Measurements from ENCODE around the gene SLC6A19.

SLC6A19 gene

DNA sequence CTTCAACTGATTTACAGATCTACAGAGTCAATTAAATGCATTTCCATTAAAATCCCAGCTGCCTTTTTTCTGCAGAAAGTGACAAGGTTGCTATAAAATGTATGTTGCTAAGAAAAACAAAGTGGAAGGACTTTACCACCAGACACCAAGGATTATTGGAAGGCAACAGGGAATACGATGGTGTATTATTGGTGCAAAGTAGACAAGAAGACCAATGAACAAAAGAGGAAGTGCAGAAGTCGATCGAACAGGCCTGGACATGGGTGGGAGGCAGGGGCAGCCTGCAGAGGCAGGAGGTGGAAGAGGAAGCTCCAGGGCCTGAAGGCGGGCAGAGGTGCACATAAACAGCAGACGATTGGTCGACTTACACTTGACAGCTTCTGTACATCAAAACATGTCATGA, 10.6 kb upstream of the SLC6A19 start:
- no peaks in the 10 kb centered on the region for H3K36me3 ChIP-seq (ENCODE audit: control insufficient read depth, low read depth, low read length)
- no peaks in the 10 kb centered on the region for H3K4me1 ChIP-seq (ENCODE audit: control insufficient read depth, low read depth, low read length)
- no peak overlapping the region for H3K9ac ChIP-seq (ENCODE audit: low read length)
- peaks cover 5% of the 10 kb centered on the region for H3K27me3 ChIP-seq (ENCODE audit: control insufficient read depth, insufficient read depth, low read length)
- H3K9me3 ChIP-seq (ENCODE audit: control insufficient read depth, low read depth, low read length) = no peaks in the 10 kb centered on the region
- no peak overlapping the region for H3K27ac ChIP-seq (ENCODE audit: low read length)
- no peak overlapping the region for H3K4me3 ChIP-seq (ENCODE audit: low read length)

DNA sequence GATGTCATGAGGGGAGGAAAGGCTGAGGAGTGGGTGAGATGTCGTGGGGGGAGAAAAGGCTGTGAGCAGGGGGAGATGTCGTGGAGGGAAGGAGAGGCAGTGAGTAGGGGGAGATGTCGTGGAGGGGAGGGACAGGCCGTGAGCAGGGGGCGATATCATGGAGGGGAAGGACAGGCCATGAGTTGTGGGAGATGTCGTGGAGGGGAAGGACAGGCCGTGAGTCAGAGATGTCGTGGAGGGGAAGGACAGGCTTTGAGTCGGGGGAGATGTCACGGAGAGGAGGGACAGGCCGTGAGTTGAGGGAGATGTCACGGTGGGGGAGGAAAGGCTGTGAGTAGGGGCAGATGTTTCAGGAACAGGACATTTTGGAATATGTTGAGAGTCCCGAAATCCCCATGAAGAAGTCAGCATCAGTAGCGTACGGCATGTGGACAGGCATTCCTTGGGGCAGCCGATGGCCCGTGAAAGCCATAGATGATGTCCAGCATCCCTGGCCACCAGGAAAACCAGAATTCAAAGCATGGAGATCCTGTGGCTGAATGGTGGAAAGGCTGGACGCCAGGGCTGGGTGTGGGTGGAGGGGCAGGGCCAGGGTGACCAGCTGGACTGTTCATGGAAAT, 8.3 kb upstream of the SLC6A19 start:
- Histone ChIP-seq H3K9me3 (ENCODE audit: control insufficient read depth, low read depth, low read length) (no peaks in the 10 kb centered on the region), H3K27me3 (ENCODE audit: control insufficient read depth, insufficient read depth, low read length) (peaks cover 5% of the 10 kb centered on the region), H3K4me1 (ENCODE audit: control insufficient read depth, low read depth, low read length) (no peaks in the 10 kb centered on the region), H3K4me3 (ENCODE audit: low read length) (no peak overlapping the region), H3K27ac (ENCODE audit: low read length) (no peak overlapping the region), H3K36me3 (ENCODE audit: control insufficient read depth, low read depth, low read length) (no peaks in the 10 kb centered on the region), H3K9ac (ENCODE audit: low read length) (no peak overlapping the region)

DNA sequence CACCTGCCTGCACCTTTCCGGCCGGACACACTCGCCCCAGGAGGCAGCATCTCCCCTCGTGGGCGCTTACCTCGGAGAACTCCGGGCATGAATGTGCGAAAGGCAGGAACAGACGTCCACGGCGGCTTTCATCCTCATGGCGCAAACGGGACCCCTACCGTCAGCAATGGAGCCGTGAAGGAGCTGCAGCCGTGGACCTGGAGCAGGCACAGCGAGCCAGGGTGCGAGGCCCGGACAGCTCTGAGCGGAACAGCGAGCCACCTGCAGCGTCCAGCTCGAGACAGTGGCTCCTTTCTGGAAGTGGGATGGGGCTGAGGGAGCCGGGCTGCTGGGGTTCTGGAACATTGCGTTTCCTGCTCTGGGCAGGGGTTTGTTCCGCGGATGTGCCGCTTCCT, 7.8 kb upstream of the SLC6A19 start:
- H3K27ac ChIP-seq (ENCODE audit: low read length) = no peak overlapping the region
- no peaks in the 10 kb centered on the region for H3K4me1 ChIP-seq (ENCODE audit: control insufficient read depth, low read depth, low read length)
- no peak overlapping the region for H3K9ac ChIP-seq (ENCODE audit: low read length)
- H3K9me3 ChIP-seq (ENCODE audit: control insufficient read depth, low read depth, low read length) = no peaks in the 10 kb centered on the region
- no peak overlapping the region for H3K4me3 ChIP-seq (ENCODE audit: low read length)
- H3K36me3 ChIP-seq (ENCODE audit: control insufficient read depth, low read depth, low read length) = no peaks in the 10 kb centered on the region
- H3K27me3 ChIP-seq (ENCODE audit: control insufficient read depth, insufficient read depth, low read length) = peaks cover 5% of the 10 kb centered on the region

DNA sequence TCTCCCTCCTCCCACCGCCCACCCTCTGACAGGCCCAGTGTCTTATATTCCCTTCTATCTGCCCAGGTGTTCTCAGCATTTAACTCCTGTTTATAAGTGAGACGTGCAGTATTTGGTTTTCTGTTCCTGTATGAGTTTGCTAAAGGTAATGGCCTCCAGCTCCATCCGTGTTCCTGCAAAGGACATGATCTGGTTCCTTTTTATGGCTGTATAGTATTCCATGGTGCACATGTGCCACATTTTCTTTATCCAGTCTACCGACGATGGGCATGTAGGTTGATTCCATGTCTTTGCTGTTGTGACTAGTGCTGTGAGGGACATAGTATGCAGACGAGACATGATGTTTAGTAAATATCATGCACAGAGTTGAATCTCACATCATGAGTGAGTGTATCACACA, 7.0 kb upstream of the SLC6A19 start:
- peaks cover 5% of the 10 kb centered on the region for H3K27me3 ChIP-seq (ENCODE audit: control insufficient read depth, insufficient read depth, low read length)
- H3K9ac ChIP-seq (ENCODE audit: low read length) = no peak overlapping the region
- H3K4me1 ChIP-seq (ENCODE audit: control insufficient read depth, low read depth, low read length) = no peaks in the 10 kb centered on the region
- H3K9me3 ChIP-seq (ENCODE audit: control insufficient read depth, low read depth, low read length) = no peaks in the 10 kb centered on the region
- H3K27ac ChIP-seq (ENCODE audit: low read length) = no peak overlapping the region
- H3K36me3 ChIP-seq (ENCODE audit: control insufficient read depth, low read depth, low read length) = no peaks in the 10 kb centered on the region
- no peak overlapping the region for H3K4me3 ChIP-seq (ENCODE audit: low read length)

DNA sequence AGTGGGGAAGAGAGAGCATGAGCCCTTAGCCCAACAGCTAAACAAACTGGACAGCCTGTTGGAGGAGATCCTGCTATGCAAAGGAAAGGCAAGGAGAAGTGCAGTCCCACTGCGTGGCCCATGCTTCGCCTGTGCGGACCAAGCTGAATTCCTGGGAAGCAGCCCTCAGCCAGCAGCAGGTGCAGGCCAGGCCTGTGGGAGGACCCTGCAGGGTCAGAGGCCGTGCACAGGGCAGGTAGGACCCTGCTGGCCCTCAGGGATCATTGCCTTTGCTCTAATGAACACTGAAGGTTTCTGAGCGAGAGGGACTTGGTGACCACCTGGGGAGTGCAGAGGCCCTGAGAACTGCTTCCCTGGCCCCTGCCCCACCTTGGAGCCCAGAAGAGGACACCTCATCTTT, 6.0 kb upstream of the SLC6A19 start:
- H3K9me3 ChIP-seq (ENCODE audit: control insufficient read depth, low read depth, low read length) = no peaks in the 10 kb centered on the region
- H3K27ac ChIP-seq (ENCODE audit: low read length) = no peak overlapping the region
- H3K36me3 ChIP-seq (ENCODE audit: control insufficient read depth, low read depth, low read length) = no peaks in the 10 kb centered on the region
- no peak overlapping the region for H3K4me3 ChIP-seq (ENCODE audit: low read length)
- H3K4me1 ChIP-seq (ENCODE audit: control insufficient read depth, low read depth, low read length) = no peaks in the 10 kb centered on the region
- no peak overlapping the region for H3K9ac ChIP-seq (ENCODE audit: low read length)
- H3K27me3 ChIP-seq (ENCODE audit: control insufficient read depth, insufficient read depth, low read length) = peaks cover 5% of the 10 kb centered on the region

DNA sequence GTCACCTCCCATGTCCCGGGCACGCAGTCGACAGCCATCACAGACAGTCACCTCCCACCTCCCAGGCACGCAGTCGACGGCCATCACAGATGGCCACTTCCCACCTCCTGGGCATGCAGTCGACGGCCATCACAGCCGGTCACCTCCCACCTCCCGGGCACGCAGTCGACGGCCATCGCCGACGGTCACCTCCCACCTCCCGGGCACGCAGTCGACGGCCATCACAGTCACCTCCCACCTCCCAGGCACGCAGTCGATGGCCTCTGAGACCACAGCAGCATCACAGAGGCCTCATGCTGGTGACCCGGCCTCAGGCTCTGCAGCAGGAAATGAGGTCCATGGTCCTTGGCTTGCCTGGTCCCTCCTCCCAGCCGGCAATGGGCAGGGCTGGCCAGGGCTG, 5.5 kb upstream of the SLC6A19 start:
- H3K4me1 ChIP-seq (ENCODE audit: control insufficient read depth, low read depth, low read length) = no peaks in the 10 kb centered on the region
- H3K27me3 ChIP-seq (ENCODE audit: control insufficient read depth, insufficient read depth, low read length) = peaks cover 5% of the 10 kb centered on the region
- H3K27ac ChIP-seq (ENCODE audit: low read length) = no peak overlapping the region
- no peak overlapping the region for H3K4me3 ChIP-seq (ENCODE audit: low read length)
- H3K9ac ChIP-seq (ENCODE audit: low read length) = no peak overlapping the region
- H3K9me3 ChIP-seq (ENCODE audit: control insufficient read depth, low read depth, low read length) = no peaks in the 10 kb centered on the region
- no peaks in the 10 kb centered on the region for H3K36me3 ChIP-seq (ENCODE audit: control insufficient read depth, low read depth, low read length)

DNA sequence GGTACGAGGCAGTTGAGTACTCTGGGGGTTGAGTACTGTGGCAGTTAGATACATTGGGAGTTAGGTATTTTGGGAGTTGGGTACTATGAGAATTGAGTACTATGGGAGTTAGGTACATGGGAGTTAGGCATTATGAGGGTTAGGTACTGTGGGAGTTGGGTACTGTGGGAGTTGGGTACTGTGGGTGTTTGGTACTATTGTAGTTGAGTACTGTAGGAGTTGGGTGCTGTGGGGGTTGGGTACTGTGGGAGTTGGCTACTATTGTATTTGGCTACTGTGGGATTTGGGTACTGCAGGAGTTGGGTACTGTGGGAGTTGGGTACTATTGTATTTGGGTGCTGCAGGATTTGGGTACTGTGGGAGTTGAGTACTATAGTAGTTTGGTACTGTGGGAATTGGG, 4.8 kb upstream of the SLC6A19 start:
- no peak overlapping the region for H3K9ac ChIP-seq (ENCODE audit: low read length)
- H3K9me3 ChIP-seq (ENCODE audit: control insufficient read depth, low read depth, low read length) = no peaks in the 10 kb centered on the region
- H3K27me3 ChIP-seq (ENCODE audit: control insufficient read depth, insufficient read depth, low read length) = peaks cover 5% of the 10 kb centered on the region
- H3K4me3 ChIP-seq (ENCODE audit: low read length) = no peak overlapping the region
- no peak overlapping the region for H3K27ac ChIP-seq (ENCODE audit: low read length)
- no peaks in the 10 kb centered on the region for H3K4me1 ChIP-seq (ENCODE audit: control insufficient read depth, low read depth, low read length)
- no peaks in the 10 kb centered on the region for H3K36me3 ChIP-seq (ENCODE audit: control insufficient read depth, low read depth, low read length)

DNA sequence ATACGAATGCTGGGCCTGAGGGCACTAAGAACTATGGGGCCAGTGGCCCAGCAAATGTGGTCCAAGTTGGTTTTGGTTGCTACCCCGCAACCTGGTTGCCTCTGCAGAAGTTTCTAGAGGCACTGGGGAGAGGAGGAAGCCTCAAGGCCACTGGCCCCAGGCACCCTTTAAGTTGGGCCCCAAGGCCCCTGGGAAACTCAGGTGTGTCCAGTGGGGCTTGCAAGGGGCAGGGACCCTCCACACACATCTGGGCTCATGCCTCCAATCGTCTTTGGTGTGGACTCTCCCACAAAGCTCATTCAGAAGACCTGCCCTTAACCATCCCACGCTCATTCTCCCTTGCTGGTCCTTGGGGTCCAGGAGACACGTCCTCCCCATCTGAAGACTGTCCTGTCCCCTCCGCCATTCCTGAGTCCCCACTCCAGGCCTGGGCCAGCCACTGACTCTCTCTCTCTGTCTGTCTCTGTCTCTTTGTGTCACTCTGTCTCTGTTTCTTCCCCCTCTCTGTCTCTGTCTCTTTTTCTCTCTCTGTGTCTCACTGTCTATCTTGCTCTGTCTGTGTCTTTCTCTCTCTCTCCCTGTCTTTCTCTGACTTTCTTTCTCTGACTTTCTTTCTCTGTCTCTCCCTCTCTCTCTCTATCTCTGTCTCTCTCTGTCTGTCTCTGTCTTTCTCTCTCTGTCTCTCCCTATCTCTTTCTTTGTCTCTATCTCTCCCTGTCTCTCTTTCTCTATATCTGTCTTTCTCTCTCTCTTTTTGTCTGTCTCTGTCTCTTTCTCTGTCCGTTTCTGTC, 3.3 kb upstream of the SLC6A19 start:
- Histone ChIP-seq H3K36me3 (ENCODE audit: control insufficient read depth, low read depth, low read length) (no peaks in the 10 kb centered on the region), H3K9ac (ENCODE audit: low read length) (no peak overlapping the region), H3K4me1 (ENCODE audit: control insufficient read depth, low read depth, low read length) (no peaks in the 10 kb centered on the region), H3K4me3 (ENCODE audit: low read length) (no peak overlapping the region), H3K27me3 (ENCODE audit: control insufficient read depth, insufficient read depth, low read length) (no peaks in the 10 kb centered on the region), H3K9me3 (ENCODE audit: control insufficient read depth, low read depth, low read length) (no peaks in the 10 kb centered on the region), H3K27ac (ENCODE audit: low read length) (no peak overlapping the region)

DNA sequence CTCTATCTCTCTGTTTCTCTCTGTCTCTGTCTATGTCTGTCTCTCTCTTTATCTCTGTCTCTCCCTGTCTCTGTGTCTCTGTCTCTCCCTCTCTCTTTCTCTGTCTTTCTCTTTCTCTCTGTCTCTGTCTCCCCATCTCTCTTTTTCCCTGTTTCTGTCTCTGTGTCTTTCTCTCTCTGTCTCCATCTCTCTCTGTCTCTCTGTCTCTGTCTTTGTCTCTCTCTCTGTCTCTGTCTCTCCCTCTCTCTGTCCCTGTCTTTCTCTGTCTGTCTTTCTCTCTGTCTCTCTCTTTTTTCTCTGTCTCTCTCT, 2.1 kb upstream of the SLC6A19 start:
- Histone ChIP-seq H3K9ac (ENCODE audit: low read length) (no peak overlapping the region), H3K36me3 (ENCODE audit: control insufficient read depth, low read depth, low read length) (no peaks in the 10 kb centered on the region), H3K4me1 (ENCODE audit: control insufficient read depth, low read depth, low read length) (no peaks in the 10 kb centered on the region), H3K4me3 (ENCODE audit: low read length) (no peak overlapping the region), H3K27me3 (ENCODE audit: control insufficient read depth, insufficient read depth, low read length) (no peaks in the 10 kb centered on the region), H3K9me3 (ENCODE audit: control insufficient read depth, low read depth, low read length) (no peaks in the 10 kb centered on the region), H3K27ac (ENCODE audit: low read length) (no peak overlapping the region)

DNA sequence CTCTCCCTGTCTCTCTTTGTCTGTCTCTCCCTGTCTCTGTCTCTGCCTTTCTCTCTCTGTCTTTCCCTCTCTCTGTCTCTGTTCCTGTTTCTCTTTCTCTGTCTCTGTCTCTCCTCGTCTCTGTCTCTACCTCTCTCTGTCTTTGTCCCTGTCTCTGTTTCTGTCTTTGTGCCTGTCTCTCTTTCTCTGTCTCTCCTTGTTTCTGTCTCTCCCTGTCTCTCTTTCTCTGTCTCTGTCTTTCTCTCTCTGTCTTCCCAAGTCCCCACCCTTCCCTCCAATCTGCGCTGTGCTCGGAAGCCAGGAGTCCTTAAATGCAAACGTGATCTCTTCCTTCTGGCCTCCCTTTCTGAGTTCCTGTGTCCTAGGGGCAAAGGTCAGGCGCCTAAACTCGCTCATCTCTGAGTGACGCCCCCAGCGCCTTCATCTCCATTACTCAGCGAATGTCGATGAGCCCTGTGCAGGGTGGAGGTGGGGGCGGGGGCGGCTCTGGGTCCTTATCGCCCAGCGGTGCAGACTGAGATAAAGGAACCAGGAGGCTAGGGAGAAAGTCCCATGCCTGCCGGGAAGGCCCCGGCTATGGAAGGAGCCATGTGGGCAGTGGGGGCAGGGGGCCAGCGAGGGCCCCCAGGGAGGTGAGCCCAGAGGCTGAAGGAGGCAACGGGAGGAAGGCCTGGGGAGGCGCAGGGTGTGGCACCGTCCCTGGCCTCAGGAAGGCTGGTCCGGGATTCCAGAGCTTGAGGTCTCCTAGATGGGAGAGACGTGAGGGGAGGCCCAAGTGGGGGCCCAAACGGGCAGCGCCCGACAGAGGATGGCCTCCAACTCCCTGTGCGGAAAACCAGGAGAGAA, 1.5 kb upstream of the SLC6A19 start:
- H3K9me3 ChIP-seq (ENCODE audit: control insufficient read depth, low read depth, low read length) = no peaks in the 10 kb centered on the region
- H3K27me3 ChIP-seq (ENCODE audit: control insufficient read depth, insufficient read depth, low read length) = no peaks in the 10 kb centered on the region
- no peak overlapping the region for H3K9ac ChIP-seq (ENCODE audit: low read length)
- peaks cover 1% of the 10 kb centered on the region for H3K4me1 ChIP-seq (ENCODE audit: control insufficient read depth, low read depth, low read length)
- H3K36me3 ChIP-seq (ENCODE audit: control insufficient read depth, low read depth, low read length) = no peaks in the 10 kb centered on the region
- H3K27ac ChIP-seq (ENCODE audit: low read length) = no peak overlapping the region
- no peak overlapping the region for H3K4me3 ChIP-seq (ENCODE audit: low read length)

DNA sequence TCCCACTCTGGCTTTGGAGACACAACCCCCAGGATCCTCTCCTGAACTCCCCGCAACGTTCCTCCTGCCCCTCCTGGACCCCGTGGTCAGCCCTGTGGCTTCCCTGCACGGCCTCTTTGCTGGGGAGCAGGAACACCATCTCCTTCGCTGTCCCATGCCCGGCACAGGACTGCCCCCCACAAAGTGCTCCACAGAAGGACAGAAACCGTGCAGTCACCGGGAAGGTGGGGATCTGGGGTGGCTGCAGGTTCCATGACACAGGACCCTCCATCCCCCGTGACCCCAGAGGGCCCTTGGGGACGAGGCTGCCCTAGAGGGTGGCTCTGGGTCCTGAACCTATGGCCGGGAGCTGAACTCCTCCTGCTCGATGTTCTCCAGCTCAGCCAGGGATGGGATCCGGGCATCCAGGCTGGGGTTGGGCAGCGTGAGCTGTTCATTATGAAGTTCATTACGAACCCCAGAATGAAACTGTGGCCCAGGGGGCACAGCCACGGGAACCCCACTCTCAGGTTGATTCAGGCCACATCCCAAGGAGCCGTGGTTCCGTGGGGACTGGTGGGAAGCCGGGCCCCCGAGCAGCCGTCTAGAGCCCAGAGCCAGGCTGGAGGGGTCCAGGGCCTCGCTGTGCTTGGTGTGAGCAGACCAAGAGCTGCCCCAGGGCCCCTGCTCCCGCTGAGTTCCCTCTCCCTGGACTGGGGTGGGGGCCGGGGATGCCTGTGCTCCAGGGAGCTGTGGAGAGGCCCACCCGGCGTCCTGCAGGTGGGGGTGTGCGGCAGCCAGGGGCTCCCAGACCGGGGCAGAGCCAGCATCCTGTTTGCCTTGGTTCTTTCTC, 684 bp upstream of the SLC6A19 start:
- H3K9me3 ChIP-seq (ENCODE audit: control insufficient read depth, low read depth, low read length) = no peaks in the 10 kb centered on the region
- no peak overlapping the region for H3K9ac ChIP-seq (ENCODE audit: low read length)
- no peak overlapping the region for H3K27ac ChIP-seq (ENCODE audit: low read length)
- H3K4me1 ChIP-seq (ENCODE audit: control insufficient read depth, low read depth, low read length) = peaks cover 7% of the 10 kb centered on the region
- no peaks in the 10 kb centered on the region for H3K27me3 ChIP-seq (ENCODE audit: control insufficient read depth, insufficient read depth, low read length)
- no peak overlapping the region for H3K4me3 ChIP-seq (ENCODE audit: low read length)
- H3K36me3 ChIP-seq (ENCODE audit: control insufficient read depth, low read depth, low read length) = no peaks in the 10 kb centered on the region
